T-helper 2 cell treated with Interferon-gamma antibody and Interleukin-4, amounts not matched to agents 100 ng/mL and 5 ng/mL, for 36 hours (primary cell): ENCODE data around the gene KCNJ6. TPM values are rescaled to one million over a fixed set of nuclear protein-coding genes. Genes with fewer than 3 reads are reported as not detected.

Source experiments
- intact Hi-C: fragments of 100-400 bp; cut with micrococcal nuclease; formaldehyde crosslinking; loops from one replicate; pipeline ENCODE4 v1.15.1; 2023
- total RNA-seq: library from RNA; stranded (reverse); gene quantifications from 2 replicates; pipeline ENCODE4 v1.2.3, GENCODE V29; 2022

Gene KCNJ6
- total RNA-seq, 1 donor from 2014 or later, result not detected

DNA sequence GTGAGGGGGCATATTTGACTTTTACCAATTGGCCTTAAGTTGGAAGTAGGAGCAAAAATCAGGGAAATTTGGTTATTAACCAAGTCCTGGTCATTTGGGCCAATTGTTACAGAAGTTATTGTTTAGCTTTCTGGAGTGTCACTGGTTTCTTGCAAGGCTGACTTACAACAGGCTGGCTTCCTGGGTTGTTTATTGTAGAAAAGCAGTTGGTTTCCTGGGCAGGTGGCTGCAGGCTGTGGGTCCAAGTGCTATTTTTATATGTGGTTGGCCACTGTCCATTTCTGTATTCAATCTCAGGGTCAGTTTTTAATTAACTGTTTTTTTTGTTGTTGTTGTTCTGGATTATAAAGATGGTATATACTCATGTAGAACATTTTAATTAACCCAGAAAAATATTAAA lies 174.1 kb downstream of the KCNJ6 start:
- intact Hi-C loops, result no loop called here

- intact Hi-C loops, result no loop called here
Measured at GRCh38 chr21:37737996-37738395, 178.3 kb downstream of the KCNJ6 start.

DNA sequence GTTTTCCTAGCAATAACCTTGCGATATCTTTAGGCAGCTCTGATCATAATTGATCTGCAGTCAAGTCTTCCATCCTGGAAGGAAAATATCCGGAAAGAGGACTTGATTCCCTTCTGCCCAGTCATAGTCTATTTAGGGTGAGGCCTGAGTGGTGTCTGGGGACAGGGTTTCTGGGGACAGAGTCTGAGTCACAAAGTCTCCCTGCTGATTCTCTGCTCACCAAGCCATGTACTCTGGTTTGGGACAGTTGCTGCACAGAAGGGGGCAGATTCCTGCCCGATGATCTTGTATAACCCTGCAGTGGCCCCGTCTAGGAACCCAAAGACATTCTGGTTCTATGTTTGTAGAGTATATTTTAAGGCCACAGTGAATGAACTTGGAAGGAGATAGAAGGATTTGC lies 178.8 kb downstream of the KCNJ6 start:
- intact Hi-C loops, result no loop called here

- intact Hi-C loops, result no loop called here
Measured at GRCh38 chr21:37734846-37735245, 181.4 kb downstream of the KCNJ6 start.

DNA sequence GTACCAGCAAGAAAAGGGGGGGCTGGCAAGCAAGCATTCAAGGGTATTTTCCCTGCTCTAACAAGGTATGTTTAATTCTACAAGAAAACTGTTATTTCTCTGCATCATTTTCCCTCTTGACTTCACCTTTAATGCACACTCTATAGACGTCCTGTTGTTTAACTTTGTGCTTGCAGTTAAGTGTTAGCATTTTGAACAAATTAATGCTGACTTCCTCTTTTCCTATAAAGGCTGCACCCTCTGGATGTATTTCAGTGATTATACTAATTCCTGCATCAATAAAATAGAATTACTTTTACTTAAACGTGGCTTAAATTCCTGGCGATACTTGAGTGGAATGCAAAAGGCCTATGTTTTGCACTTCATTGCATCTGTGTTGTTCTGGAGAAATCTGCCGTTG lies 183.3 kb downstream of the KCNJ6 start:
- intact Hi-C loops, result no loop called here

DNA sequence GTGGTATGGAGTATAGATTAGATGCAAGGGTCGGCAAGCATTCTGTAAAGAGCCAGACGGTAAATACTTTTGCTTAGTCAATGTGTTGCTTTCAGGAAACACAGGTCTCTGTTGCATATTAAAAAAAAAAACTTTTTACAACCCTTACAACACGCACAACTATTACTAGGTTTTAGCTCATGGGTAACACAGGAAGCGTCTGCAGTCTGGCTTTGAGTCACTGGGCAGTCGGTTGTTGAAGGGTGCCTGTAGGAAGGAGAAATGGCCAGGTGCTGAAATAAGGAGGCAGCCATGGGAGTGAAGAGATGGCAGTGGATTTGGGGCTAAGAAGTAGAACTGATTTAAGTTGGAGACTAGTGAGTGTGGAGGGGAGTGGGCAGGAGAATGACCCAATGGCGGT lies 192.1 kb downstream of the KCNJ6 start:
- intact Hi-C loops, result no loop called here

- intact Hi-C loops, result loop anchor here (10.0 kb wide), 1 partner anchor 637 kb away; no protein-coding TSS in a partner anchor
Measured at GRCh38 chr21:37717534-37717933, 198.7 kb downstream of the KCNJ6 start.

DNA sequence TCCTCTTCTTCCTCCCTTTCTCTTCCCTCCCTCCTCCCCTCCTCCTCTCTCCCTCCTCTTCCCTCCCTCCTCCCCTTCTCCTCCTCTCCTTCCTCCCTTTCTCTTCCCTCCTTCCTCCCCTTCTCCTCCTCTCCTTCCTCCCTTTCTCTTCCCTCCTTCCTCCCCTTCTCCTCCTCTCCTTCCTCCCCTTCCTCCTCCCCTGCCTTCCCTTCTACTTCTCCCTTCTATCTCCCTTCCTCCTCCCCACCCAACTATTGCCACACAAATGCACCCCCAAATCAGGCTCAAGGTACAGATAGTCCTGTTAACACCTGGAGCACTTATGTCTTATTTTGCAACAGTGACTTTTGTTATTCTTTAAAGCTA lies 203.7 kb downstream of the KCNJ6 start:
- intact Hi-C loops, result loop anchor here (10.0 kb wide), 1 partner anchor 642 kb away; no protein-coding TSS in a partner anchor

DNA sequence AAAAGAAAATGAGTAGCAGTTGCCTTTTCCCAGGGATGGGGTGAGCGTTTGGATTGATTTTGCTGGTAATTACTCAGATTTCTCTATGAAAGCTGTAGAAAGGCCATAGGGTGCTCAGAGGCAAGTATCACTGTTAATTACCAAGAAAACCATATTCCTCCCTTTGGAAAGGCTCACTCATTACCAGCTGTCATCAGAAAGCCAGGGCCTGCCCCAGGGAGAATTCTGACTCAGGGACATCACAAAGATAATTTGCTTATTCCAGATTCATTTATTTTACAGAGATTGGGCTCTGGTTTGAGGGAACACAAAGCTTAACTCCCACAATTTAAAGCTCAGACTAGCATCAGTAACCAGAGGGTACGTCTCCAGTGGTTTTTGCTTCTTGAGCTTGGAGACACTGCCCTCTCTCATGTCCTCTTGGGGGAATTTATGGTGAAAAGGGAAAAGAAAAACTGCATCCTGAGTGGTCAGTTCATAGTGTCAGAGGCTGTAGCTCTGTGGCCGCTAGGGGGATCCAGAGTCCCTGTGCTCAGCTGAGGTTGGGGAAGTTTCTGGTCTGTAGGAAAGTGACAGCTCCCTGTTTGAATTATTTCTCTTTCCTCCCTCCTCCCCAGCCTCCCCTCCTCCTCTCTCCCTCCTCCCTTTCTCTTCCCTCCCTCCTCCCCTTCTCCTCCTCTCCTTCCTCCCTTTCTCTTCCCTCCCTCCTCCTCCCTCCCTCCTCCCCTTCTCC lies 204.3 kb downstream of the KCNJ6 start:
- intact Hi-C loops, result loop anchor here (10.0 kb wide), 1 partner anchor 643 kb away; no protein-coding TSS in a partner anchor

DNA sequence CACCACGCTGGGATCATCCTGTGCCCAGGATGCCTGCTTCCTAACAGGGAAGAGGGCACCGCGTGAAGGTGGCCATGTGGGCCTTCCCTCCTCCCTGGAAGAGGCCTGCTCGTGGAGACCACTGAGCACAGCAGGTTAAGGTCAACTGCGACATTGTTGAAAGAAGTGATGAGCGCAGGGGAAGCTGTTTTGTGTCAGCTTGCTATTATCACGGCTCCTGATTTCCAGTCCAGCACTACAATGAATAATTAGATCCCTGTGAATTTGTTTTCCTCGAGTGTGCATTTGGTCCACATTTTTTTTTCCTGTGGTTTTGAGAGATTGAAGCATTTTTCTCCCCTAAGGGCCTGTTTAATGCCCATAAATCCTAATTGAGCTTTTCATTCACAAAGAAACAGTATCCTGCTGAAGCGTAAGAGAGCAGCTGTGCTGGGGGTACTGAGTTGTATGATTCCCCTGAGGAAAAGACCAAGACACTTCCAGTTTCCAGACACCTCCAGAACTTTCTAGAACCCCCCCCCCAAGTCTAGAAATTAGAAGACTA lies 204.9 kb downstream of the KCNJ6 start:
- intact Hi-C loops, result loop anchor here (10.0 kb wide), 1 partner anchor 643 kb away; no protein-coding TSS in a partner anchor

GRCh38 chr21:37710546-37711285 lies 205.5 kb downstream of the KCNJ6 start:
- intact Hi-C loops, result loop anchor here (10.0 kb wide), 1 partner anchor 644 kb away; no protein-coding TSS in a partner anchor

GRCh38 chr21:37704751-37705150 lies 211.5 kb downstream of the KCNJ6 start:
- intact Hi-C loops, result loop anchor here (10.0 kb wide), 1 partner anchor 420 kb away; no protein-coding TSS in a partner anchor

- intact Hi-C loops, result loop anchor here (10.0 kb wide), 1 partner anchor 423 kb away; no protein-coding TSS in a partner anchor
Measured at GRCh38 chr21:37702241-37702640, 214.0 kb downstream of the KCNJ6 start.

GRCh38 chr21:37700641-37701202 lies 215.5 kb downstream of the KCNJ6 start:
- intact Hi-C loops, result loop anchor here (10.0 kb wide), 1 partner anchor 424 kb away; no protein-coding TSS in a partner anchor

- intact Hi-C loops, result no loop called here
Measured at GRCh38 chr21:37699024-37699775, 217.1 kb downstream of the KCNJ6 start.

- intact Hi-C loops, result no loop called here
Measured at GRCh38 chr21:37696936-37697335, 219.3 kb downstream of the KCNJ6 start.

- intact Hi-C loops, result no loop called here
Measured at GRCh38 chr21:37695111-37695510, 221.1 kb downstream of the KCNJ6 start.

GRCh38 chr21:37688952-37689659 lies 227.2 kb downstream of the KCNJ6 start:
- intact Hi-C loops, result no loop called here

DNA sequence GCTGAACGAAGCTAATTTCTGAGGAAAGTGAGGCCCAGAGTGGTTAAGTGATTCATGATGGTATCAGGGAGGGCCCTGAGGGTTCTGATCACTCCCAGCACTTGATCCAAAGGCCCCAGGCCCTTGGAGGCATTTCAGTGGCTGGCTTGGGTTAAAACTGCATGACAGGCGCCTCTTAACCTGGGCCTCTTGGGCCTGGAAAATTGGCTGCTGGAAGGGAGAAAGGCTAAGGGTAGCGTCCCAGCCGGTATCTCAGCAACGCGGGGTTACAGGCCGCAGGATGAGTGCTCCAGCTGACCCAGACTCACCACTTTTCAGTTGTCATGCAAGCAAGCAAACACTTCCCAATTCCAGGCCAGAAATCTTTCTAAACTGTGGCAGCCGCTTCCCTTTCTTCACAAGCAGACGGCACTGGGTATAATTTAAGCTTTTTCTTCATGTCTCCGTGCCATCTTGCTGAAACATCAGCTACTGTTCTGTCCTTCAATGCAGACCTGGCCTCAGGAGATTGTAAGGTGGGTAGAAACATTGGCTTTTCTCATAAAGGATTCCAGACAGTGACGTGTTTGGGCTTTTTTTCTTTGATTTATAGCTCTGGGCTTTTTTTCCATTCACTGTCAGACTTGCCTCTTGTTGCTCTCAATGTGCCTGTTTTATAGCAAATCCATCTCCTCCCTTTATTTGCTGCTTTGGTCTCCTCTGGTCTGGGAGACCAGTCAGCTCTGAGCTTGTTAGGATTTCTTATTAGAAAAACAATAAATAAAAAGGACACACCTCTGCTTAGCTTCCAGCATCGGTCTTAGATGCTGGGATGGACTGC lies 229.1 kb downstream of the KCNJ6 start:
- intact Hi-C loops, result no loop called here
